C4-2B (cell line): ENCODE data around the gene CAMK1D.

Experiments
- H3K27ac ChIP-seq: fragments of 450-650 bp; 2 replicates; pipeline ENCODE4 v1.5.1; 2017
- CTCF ChIP-seq: fragments of 450-650 bp; conservative IDR thresholded peaks from 2 replicates; pipeline ENCODE4 v1.5.1; 2017; ENCODE audit warnings: mild to moderate bottlenecking
- ZFX ChIP-seq: fragments of 450-650 bp; IDR thresholded peaks from 2 replicates; pipeline ENCODE4 v1.6.1; 2017

The CAMK1D gene

GRCh38 chr10:12869427-12869826, 520.1 kb downstream of the CAMK1D start:
- TF ChIP-seq CTCF (no peak), ZFX (no peak)

GRCh38 chr10:12872577-12872976, 523.2 kb downstream of the CAMK1D start:
- peak overlapping the region; percentile 44 for H3K27ac ChIP-seq
- no peak for TF ChIP-seq ZFX
- no peak for TF ChIP-seq CTCF

More at GRCh38 chr10:12869427-12869826, 520.1 kb downstream of the CAMK1D start:
- no peak overlapping the region for H3K27ac ChIP-seq

DNA sequence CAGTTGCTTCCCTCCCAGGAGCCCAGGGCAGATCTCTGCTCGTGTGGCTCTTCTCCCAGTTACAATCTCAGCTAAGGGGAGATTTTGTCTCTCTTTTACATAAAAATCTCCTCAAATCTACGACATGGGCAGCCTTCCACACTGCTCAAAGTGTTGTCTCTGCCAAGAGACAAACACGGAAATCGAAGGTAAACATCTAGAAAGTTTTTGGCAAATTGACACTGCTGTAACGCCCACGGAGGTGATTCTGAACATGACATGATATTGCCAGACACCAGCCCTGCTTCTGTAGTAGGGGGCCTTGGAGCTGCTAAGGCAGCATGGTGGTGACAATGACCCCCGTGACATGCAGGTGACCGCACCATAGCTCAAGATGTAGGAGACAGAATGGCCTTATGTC, 523.8 kb downstream of the CAMK1D start:
- TF ChIP-seq ZFX, result no peak
- no peak for TF ChIP-seq CTCF

GRCh38 chr10:12874501-12874900, 525.2 kb downstream of the CAMK1D start:
- H3K27ac ChIP-seq, result no peak overlapping the region
- TF ChIP-seq ZFX (no peak), CTCF (no peak)

More for the DNA sequence above, 523.8 kb downstream of the CAMK1D start:
- peak overlapping the region; percentile 44 for H3K27ac ChIP-seq

DNA sequence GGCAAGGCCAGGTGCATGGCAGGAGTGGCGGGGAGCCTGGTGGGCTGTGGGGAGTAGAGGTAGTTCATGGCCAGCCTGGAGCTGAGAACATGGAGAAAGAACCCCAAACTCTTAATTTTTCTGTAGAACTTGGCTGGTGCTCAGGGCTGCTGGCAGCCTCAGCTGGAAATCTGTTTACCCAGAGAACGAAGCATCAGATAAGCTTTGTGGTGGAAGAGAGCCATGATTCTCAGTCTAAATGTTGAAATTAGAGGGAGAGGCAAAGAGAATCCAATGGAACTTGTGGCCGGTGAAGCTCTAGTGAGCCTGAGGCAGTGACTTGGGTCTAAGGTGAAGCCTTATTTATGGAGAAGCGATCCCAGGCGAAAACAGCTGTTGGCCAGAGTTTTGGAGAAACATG, 525.8 kb downstream of the CAMK1D start:
- H3K27ac ChIP-seq, result no peak overlapping the region
- TF ChIP-seq CTCF, result no peak
- no peak for TF ChIP-seq ZFX

DNA sequence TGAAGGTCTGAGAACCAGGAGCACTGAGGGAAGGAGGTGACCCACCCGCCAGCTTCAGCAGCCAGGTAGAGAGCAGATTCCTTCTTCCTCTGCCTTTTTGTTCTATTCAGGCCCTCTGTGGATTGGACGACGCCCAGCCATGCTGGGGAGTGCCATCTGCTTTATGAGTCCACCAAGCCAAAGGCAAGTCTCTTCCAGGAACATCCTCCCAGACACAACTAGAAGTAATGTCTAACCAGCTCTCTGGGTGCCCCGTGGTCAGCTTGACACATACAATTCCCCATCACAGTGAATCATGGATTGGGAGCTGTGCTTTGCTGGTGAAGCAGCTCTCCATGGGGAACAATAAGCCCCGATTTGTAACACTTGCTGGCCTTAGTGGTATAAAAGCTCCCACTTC, 526.9 kb downstream of the CAMK1D start:
- no peak overlapping the region for H3K27ac ChIP-seq
- TF ChIP-seq CTCF, result no peak
- TF ChIP-seq ZFX, result no peak

GRCh38 chr10:12877150-12877549, 527.8 kb downstream of the CAMK1D start:
- TF ChIP-seq CTCF (no peak), ZFX (no peak)
- no peak overlapping the region for H3K27ac ChIP-seq
